SK-N-SH (cell line): ENCODE measurements around the gene WRAP73. TPM values are rescaled to one million over a fixed set of nuclear protein-coding genes. Genes with fewer than 3 reads are reported as not detected.

Source experiments
- CTCF ChIA-PET: fragments of 300-600, 350-600 bp; formaldehyde crosslinking; extraction: SDS; loops from one replicate; lab custom pipeline; 2021; lab: Yijun Ruan, JAX
- POLR2A ChIA-PET: fragments of 350-600 bp; sonication (Branson Sonifier 250); formaldehyde crosslinking; extraction: SDS; loops from one replicate; lab custom pipeline; 2020; ENCODE audit warnings: antibody characterized with exemption, inconsistent platforms; lab: Yijun Ruan, JAX
- DNase-seq: peaks from one replicate; pipeline ENCODE4 v3.0.0; 2012
- H2AFZ ChIP-seq: fragments of 200-600 bp; sonication (generic); 2 replicates; pipeline ENCODE4 v1.8.1; 2016; ENCODE audit warnings: antibody characterized with exemption, mild to moderate bottlenecking, low read depth
- H3F3A ChIP-seq: fragments of 200-600 bp; sonication (generic); replicated peaks from 2 replicates; pipeline ENCODE3; 2016; ENCODE audit warnings: antibody characterized with exemption, mild to moderate bottlenecking; ENCODE audit not compliant: insufficient read depth
- H3K27ac ChIP-seq, 2 experiments: fragments of 200-500 bp in 1 of 2; fragments of 200-600 bp in 1 of 2; sonication (Bioruptor generic) in 1 of 2; sonication (generic), shearing (Covaris generic) in 1 of 2; 2 replicates each; pipeline versions ENCODE4 v1.5.1 to v1.6.1; 2014 to 2016; ENCODE audit warnings: low read depth in 2 of 2, inconsistent platforms in 1 of 2, low read length in 1 of 2, mild to moderate bottlenecking in 1 of 2, mixed read lengths in 1 of 2
- H3K27me3 ChIP-seq: fragments of 200-600 bp; sonication (generic), shearing (Covaris generic); 2 replicates; pipeline ENCODE4 v1.6.1; 2016; ENCODE audit warnings: mixed run types; ENCODE audit not compliant: insufficient read depth
- H3K36me3 ChIP-seq, 2 experiments: fragments of 200-500 bp in 1 of 2; fragments of 200-600 bp in 1 of 2; sonication (Bioruptor generic) in 1 of 2; sonication (generic) in 1 of 2; replicated peaks in 1 of 2; 2 replicates each; pipeline versions ENCODE3 to v1.5.1; 2014 to 2016; ENCODE audit warnings: low read length in 1 of 2, mild to moderate bottlenecking in 1 of 2; ENCODE audit not compliant: insufficient read depth in 2 of 2, control insufficient read depth in 1 of 2
- H3K4me1 ChIP-seq, 2 experiments: fragments of 200-500 bp in 1 of 2; fragments of 200-600 bp in 1 of 2; sonication (Bioruptor generic) in 1 of 2; sonication (generic), shearing (Covaris generic) in 1 of 2; 2 replicates each; pipeline versions ENCODE4 v1.5.1 to v1.6.1; 2014 to 2016; ENCODE audit warnings: low read depth in 1 of 2, low read length in 1 of 2, mixed run types in 1 of 2; ENCODE audit not compliant: insufficient read depth in 2 of 2, control insufficient read depth in 1 of 2
- H3K4me2 ChIP-seq: fragments of 200-600 bp; sonication (generic), shearing (Covaris generic); 2 replicates; pipeline ENCODE4 v1.6.1; 2017; ENCODE audit warnings: mixed run types
- H3K4me3 ChIP-seq, 2 experiments: fragments of 200-500 bp in 1 of 2; fragments of 200-600 bp in 1 of 2; sonication (Bioruptor generic) in 1 of 2; sonication (generic), shearing (Covaris generic) in 1 of 2; 2 replicates each; pipeline versions ENCODE4 v1.5.1 to v1.8.1; 2014 to 2016; ENCODE audit warnings: low read depth in 2 of 2, inconsistent platforms in 1 of 2, low read length in 1 of 2, mild to moderate bottlenecking in 1 of 2, mixed read lengths in 1 of 2, moderate library complexity in 1 of 2
- H3K79me2 ChIP-seq: fragments of 200-600 bp; sonication (generic); 2 replicates; pipeline ENCODE4 v1.8.1; 2017; ENCODE audit warnings: mild to moderate bottlenecking; ENCODE audit not compliant: insufficient read depth
- H3K9ac ChIP-seq: fragments of 200-600 bp; sonication (generic); 2 replicates; pipeline ENCODE4 v1.6.1; 2017; ENCODE audit warnings: mixed run types
- H3K9me2 ChIP-seq: fragments of 200-600 bp; sonication (generic); 2 replicates; pipeline ENCODE4 v1.6.1; 2017; ENCODE audit warnings: mixed run types
- H3K9me3 ChIP-seq: fragments of 200-600 bp; sonication (generic); 2 replicates; pipeline ENCODE4 v1.6.1; 2017; ENCODE audit warnings: mixed run types, mild to moderate bottlenecking, moderate library complexity
- H4K20me1 ChIP-seq: fragments of 200-600 bp; sonication (generic); 2 replicates; pipeline ENCODE4 v1.6.1; 2017; ENCODE audit warnings: mild to moderate bottlenecking, mixed run types; ENCODE audit not compliant: insufficient read depth
- CHD2 ChIP-seq: fragments of 150-350 bp; IDR thresholded peaks from 2 replicates; pipeline ENCODE4 v1.6.1; 2018; ENCODE audit warnings: low read length; ENCODE audit not compliant: partially characterized antibody
- CTCF ChIP-seq: fragments of 200-600 bp; sonication (generic); IDR thresholded peaks from 2 replicates; pipeline ENCODE4 v1.6.1; 2017; ENCODE audit warnings: antibody characterized with exemption, mild to moderate bottlenecking, moderate library complexity
- ELF1 ChIP-seq: IDR thresholded peaks from 2 replicates; pipeline ENCODE4 v1.4.0; 2012
- EZH2phosphoT487 ChIP-seq: fragments of 200-600 bp; sonication (generic); IDR thresholded peaks from 2 replicates; pipeline ENCODE4 v1.6.1; 2017; ENCODE audit warnings: low read depth, mixed run types, mild to moderate bottlenecking, antibody characterized with exemption, moderate library complexity, borderline replicate concordance
- FOXM1 ChIP-seq: IDR thresholded peaks from 2 replicates; pipeline ENCODE4 v1.4.0; 2012; ENCODE audit warnings: low read depth, mild to moderate bottlenecking
- GABPA ChIP-seq: IDR thresholded peaks from 2 replicates; pipeline ENCODE4 v1.4.0; 2012; ENCODE audit warnings: low read depth, mild to moderate bottlenecking
- IRF3 ChIP-seq: fragments of 150-350 bp; IDR thresholded peaks from 2 replicates; pipeline ENCODE4 v1.6.1; 2016; ENCODE audit warnings: mild to moderate bottlenecking, low read depth, low read length
- JUND ChIP-seq: IDR thresholded peaks from 2 replicates; pipeline ENCODE4 v1.4.0; 2012
- MAX ChIP-seq: IDR thresholded peaks from 2 replicates; pipeline ENCODE4 v1.4.0; 2012; ENCODE audit warnings: low read depth
- NFIC ChIP-seq: IDR thresholded peaks from 2 replicates; pipeline ENCODE4 v1.4.0; 2012; ENCODE audit warnings: borderline replicate concordance
- PBX3 ChIP-seq: IDR thresholded peaks from 2 replicates; pipeline ENCODE4; 2012
- POLR2AphosphoS5 ChIP-seq: IDR thresholded peaks from 2 replicates; pipeline ENCODE4 v1.6.1; 2012; ENCODE audit warnings: low read depth, low read length
- REST ChIP-seq: IDR thresholded peaks from 2 replicates; pipeline ENCODE4 v1.6.1; 2012; ENCODE audit warnings: mild to moderate bottlenecking, low read depth, low read length, moderate library complexity
- RXRA ChIP-seq: IDR thresholded peaks from 2 replicates; pipeline ENCODE4 v1.4.0; 2012; ENCODE audit warnings: low read depth, mild to moderate bottlenecking, borderline replicate concordance
- SIN3A ChIP-seq: IDR thresholded peaks from 2 replicates; pipeline ENCODE4 v1.6.1; 2012; ENCODE audit warnings: low read depth, mild to moderate bottlenecking, low read length, moderate library complexity, borderline replicate concordance
- USF2 ChIP-seq: fragments of 150-350 bp; IDR thresholded peaks from 2 replicates; pipeline ENCODE4 v1.6.1; 2017; ENCODE audit warnings: antibody characterized with exemption, low read length, low read depth, borderline replicate concordance
- YY1 ChIP-seq: IDR thresholded peaks from 2 replicates; pipeline ENCODE4 v1.4.0; 2012; ENCODE audit warnings: low read depth, mild to moderate bottlenecking
- WGBS: methylation state at CpG from one replicate; pipeline ENCODE4 v1.1.6; 2017; ENCODE audit warnings: low lambda C conversion rate; 5-methylcytosine and 5-hydroxymethylcytosine counted together
- polyA plus RNA-seq, 3 experiments: library from polyadenylated mRNA; depleted of rRNA; stranded (reverse); fragments of >200 nt; gene quantifications; 2 replicates each; pipeline ENCODE4 v1.2.3, GENCODE V29; 2012

WRAP73 gene
- polyA plus RNA-seq, 1 of the 3 experiments (the other 2 are of a cell fraction): 61.9 TPM

GRCh38 chr1:3593334-3593733 is 56.6 kb downstream of the WRAP73 start:
- WGBS: 82% methylated on average over 16 of the region's 17 CpGs
- Histone ChIP-seq H3K27ac (no peak overlapping the region), H3K9ac (no peak overlapping the region), H3K9me2 (no peaks in the 10 kb centered on the region), H3K4me2 (no peak overlapping the region), H3K36me3 (no peaks in the 10 kb centered on the region), H3K27me3 (no peaks in the 10 kb centered on the region), H3K4me3 (no peak overlapping the region), H3K9me3 (no peaks in the 10 kb centered on the region), H2AFZ (no peak overlapping the region)
- no peak for DNase-seq
- CTCF ChIA-PET: interaction anchor here (1.2 to 2.6 kb wide), 2 partner anchors 26 to 103 kb away, joined by 5 to 11 read pairs; no protein-coding TSS in a partner anchor
- no peak for TF ChIP-seq PBX3
- TF ChIP-seq CHD2: no peak
- TF ChIP-seq REST: no peak
- TF ChIP-seq MAX: no peak
- TF ChIP-seq EZH2phosphoT487: no peak
- no peak for TF ChIP-seq FOXM1
- no peak for TF ChIP-seq YY1
- no peak for TF ChIP-seq SIN3A
- TF ChIP-seq NFIC: no peak
- TF ChIP-seq IRF3: no peak
- no peak for TF ChIP-seq RXRA
- no peak for TF ChIP-seq USF2
- TF ChIP-seq JUND: no peak
- TF ChIP-seq ELF1: no peak
- no peak for TF ChIP-seq POLR2AphosphoS5
- no peak for TF ChIP-seq CTCF
- no peak for TF ChIP-seq GABPA
- TF ChIP-seq, all 33 proteins: peak for 0
- H3K4me1 ChIP-seq: peaks cover 0 to 12% of the 10 kb centered on the region in 2 experiments; a peak in 1 of 4 replicates
- H4K20me1 ChIP-seq: no peaks in the 10 kb centered on the region
- POLR2A ChIA-PET: no interaction called here
- H3K79me2 ChIP-seq: no peaks in the 10 kb centered on the region
- no peaks in the 10 kb centered on the region for H3F3A ChIP-seq
